Stimulated activated CD4-positive, alpha-beta T cell treated with anti-CD3 and anti-CD28 coated beads, Interleukin-2, amount 100 ng/mL, for 24 hours (primary cell): ENCODE results near the gene TMCO4.

Experiments used
- DNase-seq, 2 donors: peaks; one replicate each; pipeline ENCODE4 v3.0.0-alpha.2; 2020

TMCO4 gene

DNA sequence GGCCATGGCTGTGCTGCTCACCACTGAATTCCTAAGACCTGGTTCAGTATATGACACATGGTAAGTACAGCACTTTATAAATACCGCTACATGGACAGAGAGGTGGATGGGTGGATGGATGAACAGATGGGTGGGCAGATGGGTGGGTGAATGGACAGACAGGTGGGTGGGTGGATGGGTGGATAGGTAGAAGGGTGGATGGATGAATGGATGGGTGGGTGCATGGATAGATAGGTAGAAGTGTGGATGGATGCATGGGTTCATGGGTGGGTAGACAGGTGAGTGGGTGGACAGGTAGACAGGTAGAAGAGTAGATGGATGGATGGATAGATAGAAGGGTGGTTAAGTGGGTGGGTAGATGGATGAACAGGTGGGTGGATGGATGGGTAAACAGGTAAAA, 54.8 kb downstream of the TMCO4 start:
- no peak for DNase-seq

DNA sequence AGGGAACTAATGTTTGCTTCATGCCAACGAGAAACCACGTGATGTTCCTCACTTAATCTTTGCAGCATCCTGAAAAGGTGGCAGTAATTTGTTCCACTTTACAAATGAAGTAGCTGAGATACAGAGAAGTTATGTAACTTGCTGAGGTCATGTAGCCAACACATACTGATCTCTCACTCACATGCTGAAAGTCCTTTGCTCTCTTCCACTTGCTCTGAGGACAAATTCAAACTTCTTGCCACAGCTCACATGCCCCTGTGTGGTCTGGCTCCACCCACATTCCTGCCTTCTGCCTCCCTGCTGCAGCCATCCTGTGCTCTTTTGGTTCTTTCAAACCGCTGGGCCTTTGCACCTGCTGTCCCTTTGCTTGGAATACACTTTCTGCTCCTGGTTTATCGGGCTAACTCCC, 55.4 kb downstream of the TMCO4 start:
- DNase-seq = no peak

DNA sequence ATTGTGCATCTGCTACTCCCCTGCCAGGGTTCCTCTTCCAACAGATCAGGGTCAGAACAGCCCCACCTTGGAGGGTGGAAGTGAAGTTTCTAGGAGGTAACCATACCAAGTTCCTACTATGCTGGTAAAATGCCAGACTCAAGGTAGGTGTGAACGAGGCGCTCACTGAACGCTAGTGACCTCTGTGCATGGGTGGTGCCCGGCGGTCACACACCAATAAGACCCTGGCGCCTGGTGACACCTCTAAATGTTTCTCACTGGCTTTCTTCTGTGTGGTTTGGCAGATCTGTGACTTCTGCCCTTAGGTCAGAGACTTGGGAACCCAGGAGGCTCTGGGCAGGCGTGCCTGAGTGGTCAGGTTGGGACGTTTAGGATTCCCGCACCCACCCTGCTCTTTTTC, 55.9 kb downstream of the TMCO4 start:
- DNase-seq = no peak

DNA sequence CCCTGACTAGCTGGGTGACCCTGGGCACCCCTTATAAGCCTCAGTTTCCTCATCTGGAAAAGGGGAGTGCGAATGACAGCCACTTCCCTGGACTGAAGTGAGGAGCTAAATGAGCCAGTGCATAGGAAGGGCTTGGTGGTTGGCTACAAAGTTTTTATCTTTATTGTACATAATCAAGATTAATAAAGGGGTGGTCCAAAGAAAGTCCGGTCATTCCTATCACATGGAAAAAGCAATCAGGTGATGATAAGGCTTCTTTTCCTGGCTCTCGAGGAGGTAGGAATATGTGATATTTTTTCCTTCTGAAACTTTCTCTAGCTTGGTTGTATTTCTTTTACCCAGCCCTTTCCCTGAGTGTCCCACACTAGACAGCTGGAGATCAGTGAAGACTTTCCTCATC, 56.5 kb downstream of the TMCO4 start:
- no peak for DNase-seq

DNA sequence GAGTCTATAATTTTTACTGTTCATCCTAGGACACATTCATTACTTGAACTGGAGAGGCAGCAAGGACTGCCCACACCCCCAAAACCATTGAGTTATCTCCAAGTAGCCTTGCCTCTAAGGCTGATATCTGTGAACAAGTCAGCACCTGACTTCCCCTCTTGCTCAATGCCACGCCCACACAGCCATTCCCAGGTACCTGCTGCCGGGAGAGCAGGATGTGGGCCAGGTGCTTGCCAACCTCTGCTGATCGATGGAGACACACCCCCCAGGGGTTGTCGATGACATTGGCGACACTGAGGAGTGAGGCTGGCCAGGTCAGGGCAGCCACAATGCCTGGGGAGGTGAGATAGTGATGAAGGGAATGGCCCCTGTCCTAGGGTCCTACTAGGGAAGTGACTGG, 60.1 kb downstream of the TMCO4 start:
- DNase-seq = no peak

DNA sequence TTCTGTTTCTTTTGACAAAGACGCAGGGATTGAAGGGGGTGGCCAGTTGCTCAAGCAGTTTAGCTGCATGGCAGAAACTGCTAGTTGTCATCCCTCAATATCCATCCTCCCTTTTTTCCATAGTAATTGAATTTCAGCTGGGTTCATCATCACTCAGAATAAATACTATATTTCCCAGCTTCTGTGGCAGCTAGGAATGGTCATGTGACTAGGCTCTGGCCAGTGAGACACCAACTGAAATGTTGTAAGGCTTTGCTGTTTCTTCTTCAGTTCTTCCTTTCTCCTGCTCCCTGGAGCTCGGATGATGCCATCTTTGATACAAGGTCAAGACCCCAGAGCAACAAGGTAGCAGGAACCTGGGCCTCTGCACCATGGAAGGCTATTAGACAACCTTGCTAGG, 61.0 kb downstream of the TMCO4 start:
- no peak for DNase-seq

DNA sequence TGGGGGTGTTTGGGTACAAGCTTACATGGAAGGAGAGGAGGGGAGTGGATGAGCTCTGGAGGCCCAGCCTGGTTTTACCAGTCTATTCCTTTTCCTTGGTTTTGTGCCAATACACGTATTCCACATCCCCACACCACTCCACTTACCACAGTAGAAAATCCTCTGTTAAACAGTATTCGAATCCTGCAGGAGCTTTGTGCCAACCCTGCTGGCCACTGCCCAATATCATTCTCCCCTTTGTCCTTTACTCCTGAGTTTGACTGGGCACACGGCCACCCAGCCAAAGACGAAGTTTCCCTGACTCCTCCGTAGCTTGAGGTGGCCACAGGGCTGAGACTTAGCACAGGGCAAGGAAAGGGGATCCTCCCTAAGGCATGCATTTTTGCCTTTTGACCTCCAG, 61.6 kb downstream of the TMCO4 start:
- no peak for DNase-seq

DNA sequence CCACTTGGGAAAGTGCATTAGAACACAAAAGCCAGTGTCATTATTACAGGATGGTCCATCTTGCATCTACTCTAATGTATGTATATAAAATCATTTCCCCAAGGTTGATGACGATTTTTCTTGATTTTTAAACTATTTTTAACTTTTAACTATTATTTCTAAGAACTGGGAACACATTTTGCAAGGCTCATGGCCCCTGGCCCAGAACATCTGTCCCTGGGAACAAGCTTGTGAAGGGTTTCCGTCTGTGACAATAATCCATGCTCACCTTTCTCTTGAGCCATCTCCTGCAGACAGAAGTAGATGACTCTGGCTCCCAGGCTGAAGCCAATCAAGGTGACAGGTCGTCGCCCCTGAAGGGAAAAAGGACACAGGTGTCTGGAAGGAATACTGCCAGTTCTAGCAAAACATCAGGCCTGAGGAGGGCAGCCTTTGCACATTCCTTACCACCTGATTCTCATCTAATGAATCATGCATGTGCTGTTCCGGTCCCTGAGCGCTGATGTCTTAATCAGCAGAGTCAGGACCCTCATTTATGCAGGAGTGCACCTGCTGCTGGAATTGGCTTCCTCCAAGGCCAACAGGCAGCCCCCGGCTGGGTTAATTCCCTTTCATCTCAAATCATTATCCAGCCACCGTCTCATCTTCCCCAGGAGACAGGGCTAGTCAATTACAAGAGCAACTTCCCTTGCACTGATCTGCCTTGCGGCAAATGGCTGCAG, 62.5 kb downstream of the TMCO4 start:
- no peak for DNase-seq

DNA sequence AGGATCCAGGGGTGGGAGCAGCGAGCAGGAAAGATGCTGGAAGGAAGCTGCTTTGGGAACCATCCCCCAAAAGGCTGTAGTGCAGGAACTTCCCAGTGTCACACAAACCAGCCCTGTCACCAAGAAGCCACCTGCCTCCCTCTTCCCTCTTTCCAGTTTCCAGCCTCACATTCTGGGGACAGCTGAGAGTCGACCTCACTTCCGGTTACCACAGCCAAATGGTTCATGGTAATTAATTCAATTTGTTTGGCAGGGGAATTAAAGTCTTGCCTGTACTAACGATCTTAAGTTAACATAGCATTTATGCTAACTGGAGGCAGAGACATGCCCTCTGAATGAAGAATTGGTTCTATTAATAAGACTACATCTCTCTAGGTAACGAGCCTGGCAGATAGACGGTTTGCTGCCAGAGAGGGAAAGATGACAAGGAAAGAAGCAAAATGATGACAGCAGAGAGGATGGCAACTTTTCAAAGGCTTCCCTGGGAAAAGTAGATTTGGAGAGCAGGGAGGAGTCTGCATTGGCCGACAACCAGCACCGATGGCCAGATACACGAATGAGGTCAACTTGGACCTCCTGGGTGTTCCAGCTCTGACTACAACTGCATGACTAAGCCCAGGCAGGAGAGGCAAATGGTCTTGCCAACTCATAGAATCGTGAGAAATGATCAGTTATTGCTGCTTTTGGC, 64.1 kb downstream of the TMCO4 start:
- no peak for DNase-seq

DNA sequence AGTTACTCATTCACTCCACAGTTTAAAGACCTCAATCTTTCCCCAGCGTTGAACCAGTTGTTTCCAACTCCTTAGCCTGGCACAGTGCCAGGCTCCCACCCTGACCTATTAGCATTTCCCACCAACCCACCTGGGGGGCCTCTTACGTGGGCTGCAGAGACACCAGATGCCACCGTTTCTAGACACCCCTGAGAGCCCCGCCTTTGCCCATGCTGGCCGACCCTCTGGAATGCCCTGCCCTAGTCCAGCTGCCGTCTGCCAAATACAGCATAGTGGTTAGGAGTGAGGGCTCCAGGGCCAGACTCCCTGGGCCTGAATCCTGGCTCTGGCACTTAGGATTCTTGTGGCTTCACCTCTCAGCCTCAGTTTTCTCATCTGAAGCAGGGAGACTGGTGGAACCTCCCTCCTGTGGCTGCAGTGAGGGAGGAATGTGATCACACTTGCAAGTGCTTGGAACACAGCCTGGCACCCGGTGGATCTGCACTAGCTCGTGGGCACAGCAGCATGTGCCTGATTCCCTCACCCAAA, 65.2 kb downstream of the TMCO4 start:
- DNase-seq = no peak

DNA sequence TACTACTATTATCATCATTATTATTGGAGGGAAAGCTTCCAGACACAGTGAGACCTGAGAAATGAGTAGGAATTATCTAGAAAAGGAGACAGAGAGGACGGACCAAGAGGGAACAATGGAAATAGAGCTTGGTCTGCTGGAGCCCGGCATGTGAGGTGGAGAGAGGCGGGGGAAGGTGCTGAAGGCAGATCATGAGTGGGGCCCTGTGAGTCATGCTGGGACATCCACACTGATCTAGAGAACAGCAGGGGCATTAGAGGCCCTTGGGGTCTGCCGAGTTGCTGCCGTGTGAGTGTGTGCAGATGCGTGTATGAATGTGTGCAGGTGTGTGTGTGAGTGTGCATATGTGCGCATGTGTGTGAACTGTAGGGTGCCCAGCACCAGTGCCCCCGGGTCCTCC, 65.7 kb downstream of the TMCO4 start:
- DNase-seq = no peak

DNA sequence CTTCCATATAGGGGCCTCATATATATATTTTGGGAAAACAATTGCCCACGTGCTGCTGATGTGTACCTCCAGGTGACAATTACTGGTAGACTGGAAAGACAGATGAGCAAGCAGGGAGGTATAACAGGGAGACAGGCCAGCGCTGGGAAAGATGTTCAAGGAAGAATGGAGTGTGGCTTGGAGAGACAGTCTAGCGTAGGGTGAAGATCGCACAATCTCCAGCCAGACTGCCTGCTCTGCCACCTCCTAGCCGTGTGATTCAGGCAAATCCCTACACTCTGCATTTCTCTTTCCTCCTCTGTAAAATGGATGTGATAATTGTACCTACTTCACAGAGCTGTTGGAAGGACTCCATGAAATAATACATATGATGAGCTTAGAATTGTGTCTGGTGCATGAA, 66.1 kb downstream of the TMCO4 start:
- no peak for DNase-seq

DNA sequence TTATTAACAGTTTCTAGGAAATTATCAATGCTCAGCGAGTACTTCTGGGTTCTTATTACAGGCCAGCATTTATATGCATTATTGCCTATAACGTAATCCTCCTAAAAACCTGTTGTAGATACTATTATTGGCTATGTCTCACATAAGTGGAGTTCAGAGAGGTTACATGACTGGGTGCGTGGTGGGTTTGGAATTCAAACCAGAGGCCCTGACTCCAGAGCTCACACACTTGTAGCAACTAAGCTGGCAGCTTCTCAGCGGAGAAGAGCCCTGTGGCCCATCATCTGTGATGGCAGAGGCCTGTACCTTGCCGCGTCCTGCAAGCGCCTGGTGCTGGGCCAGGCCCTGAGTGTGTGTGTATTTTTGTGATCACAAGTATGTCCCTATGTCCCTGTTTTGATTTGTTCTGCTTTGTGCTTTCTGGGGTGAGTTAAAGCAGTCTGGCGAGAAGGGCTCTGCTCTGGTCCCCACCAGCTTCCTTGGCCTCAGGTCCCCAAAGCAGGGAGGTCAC, 68.3 kb downstream of the TMCO4 start:
- no peak for DNase-seq

DNA sequence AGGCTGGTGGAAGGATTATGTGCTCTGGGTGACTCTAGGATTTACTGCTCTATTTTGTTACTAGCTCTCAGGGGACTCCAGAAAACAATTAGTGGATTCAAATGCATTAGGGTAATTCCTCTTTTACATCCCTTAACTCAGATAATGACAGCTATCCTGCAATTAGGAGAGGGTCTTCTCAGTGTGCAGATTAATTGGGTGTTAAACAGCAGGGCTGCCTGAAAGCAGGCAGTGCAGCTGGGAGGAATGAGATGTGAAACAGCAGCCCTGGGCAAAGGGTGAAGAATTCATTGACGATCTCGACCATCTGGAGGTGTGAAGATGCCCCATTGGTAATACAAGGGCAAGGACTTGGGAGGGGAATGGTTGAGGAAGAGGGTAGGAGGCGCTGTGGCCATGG, 68.9 kb downstream of the TMCO4 start:
- DNase-seq = no peak

DNA sequence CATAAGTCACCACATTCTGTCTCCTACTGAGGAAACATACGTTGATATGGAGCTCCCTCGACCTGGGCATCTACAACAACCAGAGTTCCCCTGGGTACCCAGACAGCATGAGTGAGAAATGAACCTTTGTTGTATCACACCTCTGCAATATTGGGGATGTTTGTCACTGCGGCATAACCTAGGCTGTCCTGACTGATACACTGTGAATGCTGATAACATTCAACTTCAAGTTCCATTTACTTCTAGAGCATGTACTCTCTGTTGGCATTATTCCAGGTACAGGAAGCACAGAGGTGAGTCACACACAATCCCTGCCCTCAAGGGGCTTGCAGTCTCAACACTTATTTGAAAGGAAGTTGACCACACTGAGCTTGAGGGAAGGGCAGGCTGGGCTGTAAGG, 69.5 kb downstream of the TMCO4 start:
- no peak for DNase-seq

DNA sequence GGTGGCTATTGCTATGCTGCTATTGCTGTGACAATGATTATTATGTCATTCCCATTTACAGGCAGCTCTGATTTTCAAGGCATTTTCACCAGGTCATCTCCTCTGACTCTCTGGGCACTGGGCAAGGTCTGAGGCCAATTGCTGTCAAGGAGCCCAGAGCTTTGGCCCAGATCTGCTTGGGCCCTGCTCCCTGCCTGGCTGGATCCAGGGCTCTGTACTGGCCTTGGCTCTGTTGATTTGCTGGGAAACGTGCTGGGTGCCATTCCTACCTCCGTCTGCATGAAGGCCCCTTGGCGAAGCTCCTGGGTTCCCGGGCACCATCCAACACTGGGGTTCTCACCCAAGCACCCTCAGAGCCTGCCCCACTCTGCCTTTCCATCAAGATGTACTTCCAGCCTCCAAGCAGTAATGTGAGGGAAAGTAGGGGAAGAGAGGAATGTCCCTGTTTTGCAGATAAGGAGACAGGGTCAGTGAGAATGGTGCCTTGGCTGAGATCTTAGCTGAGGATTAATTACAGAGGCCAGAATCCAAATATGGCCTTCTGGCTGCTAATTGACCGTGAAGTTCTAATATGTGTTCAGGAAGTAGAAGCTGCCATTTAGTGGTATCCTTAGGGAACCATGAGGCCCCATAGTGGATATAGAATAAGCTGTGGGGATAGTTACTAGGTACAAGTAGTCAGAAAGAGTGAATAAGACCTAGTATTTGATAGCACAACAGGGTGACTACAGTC, 71.1 kb downstream of the TMCO4 start:
- no peak for DNase-seq

DNA sequence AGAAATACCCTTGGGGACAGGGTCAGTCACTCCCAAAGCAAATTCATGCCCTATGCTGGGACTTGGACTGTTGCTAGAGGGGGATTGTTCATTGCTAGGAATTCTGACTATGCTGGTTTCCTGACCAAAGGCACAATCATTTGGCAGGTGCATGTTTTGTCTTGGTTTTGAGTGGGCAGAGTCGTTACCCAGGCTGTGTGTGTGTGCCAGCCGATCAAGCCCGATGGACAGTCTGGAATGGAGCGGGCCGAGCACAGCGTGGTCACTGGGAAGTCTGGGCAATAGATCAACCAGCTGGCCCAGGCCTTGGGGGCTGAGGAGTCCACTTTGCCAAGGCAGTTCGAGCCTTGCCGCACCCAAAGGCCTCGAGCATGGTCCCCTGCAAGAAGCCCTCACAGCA, 74.1 kb downstream of the TMCO4 start:
- DNase-seq = no peak

DNA sequence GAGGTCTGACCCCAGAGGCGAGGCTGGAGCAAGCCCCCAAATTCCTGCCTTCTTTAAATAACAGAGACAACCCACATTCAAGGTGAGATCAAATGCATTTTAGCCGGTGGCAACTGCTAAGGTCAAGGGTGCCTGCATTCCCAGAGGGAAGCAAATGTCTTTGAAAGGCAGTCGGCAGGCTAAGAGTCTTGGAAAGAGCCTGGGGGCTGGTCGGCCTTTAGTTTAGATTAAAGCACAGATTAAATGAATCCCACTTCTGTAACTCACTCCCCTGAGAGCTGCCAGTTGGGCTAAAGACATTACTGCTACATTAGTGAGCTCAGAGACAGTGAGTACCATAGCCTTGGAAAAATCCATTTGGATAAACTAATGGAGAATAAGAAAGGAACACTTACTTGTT, 75.8 kb downstream of the TMCO4 start:
- no peak for DNase-seq

DNA sequence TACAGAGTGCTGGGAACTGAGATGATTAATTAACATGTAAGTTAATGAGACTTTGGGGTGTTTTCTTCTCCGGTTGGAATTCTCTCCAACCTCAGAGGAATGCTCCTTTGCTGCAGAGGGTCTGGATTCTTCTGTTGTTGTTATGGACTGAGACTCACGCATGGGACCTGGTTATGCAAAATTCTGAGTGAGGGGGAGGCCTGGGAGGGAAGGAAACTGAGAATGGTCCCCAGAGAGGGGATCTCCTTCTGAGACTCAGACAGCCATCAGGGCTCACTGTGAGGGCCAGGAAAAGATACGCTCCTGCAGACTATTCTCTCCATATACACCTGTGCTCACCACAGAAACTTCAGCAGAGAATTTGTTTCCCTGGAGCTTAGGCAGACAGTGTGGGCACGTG, 78.7 kb downstream of the TMCO4 start:
- DNase-seq = no peak

DNA sequence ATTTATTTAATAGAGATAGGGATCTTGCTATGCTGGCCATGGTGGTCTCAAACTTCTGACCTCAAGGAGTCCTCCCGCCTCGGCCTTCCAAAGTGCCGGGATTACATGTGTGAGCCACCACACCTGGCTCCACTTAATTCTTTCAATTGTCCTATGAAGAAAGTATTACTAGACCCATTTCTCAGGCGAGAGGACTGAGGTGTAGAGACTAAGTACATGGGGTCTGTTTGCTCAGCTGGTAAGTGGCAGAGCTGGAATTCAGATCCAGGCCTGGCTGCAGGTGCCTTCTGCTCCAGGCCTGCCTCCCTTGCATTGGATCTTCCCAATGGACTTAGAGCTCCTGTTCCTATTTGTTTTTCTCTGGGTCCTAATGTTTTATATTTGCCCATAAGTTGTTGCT, 79.5 kb downstream of the TMCO4 start:
- DNase-seq = no peak

DNA sequence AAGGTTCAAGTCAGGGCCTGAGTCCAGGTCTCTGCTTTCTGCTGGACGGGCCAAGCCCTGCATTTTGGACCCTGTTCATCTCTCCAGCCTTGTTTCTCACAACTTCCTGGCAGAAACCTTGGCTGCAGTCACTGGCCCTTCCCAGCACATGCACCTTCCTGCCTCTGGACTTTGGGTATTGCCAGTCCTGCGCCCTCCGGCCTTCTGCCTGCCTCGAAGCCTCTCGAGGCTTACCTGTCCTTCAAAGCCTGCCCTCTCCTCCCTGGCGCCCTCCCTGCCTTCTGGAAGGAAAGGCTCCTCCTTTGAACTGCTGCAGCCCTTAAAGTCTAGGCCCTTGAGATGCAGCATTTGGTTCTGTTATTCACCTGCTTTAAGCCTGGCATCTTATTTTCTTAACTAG, 82.2 kb downstream of the TMCO4 start:
- no peak for DNase-seq

DNA sequence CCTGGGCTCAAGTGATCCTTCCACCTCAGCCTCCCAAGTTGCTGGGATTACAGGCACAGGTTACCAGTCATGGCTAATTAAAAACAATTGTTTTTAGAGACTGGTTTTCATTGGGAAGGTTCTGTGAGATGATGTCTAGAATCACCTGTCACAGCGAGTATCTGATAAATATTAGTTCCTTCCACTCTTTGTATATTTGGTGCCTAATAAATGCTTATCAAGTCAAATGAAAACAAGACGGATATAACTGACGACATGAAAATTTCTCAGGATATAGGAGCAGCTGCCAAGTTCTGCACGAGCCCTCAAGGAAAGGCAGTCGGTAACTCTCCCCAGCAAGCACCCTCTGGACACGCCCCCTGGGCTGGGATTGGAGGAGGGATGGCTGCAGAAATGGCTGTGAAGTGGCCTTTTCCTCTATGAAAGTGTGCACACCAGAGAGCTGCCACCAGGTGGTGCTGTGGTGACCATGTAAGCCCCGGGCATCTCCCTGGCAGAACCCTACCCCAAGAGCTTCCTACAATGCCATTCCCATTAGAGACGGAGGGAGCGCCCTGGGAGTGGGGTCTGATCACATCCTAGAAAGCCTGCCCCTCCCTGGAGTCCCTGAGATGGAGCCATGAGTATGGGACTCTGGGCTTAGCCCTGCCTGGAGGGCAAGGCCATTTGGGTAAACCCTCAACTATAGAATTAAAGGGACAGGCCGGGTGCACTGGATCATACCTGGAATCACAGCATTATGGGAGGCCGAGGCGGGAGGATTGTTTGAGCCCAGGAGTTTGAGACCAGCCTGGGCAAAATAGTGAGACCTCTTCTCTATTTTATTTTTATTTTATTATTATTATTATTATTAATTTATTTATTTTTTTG, 84.1 kb downstream of the TMCO4 start:
- peak; percentile 91 to 94 for DNase-seq

DNA sequence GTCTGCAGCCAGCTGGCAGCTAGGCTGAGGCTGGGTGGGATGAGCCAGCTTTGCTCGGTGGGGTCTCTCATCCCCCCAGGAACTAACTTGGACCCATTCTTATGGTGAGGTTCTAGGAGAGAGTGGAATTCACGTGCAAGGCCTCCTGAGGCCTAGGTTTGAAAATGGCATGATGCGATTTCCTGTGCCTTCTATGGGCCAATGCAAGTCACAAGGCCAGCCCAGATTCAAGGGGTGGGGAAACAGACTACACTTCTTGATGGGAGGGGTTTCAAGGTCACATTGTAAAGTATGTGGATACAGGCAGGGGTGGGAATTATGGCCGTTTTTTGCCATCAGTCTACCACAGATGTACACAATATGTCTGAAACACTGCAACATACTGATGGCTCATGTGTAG, 86.8 kb downstream of the TMCO4 start:
- no peak for DNase-seq
